GM13976 (cell line): Measurements from ENCODE around the gene PKN1.

Experiments used
- DNase-seq: peaks from one replicate; pipeline ENCODE4 v3.0.0; 2012; ENCODE audit warnings: low spot score
- in situ Hi-C: fragments of 300-500 bp; cut with MboI; formaldehyde crosslinking; loops from one replicate; pipeline ENCODE4 v1.12.0; 2022; ENCODE audit warnings: low sequenced_read_pairs, mixed read lengths, inconsistent platforms; ENCODE audit not compliant: unreplicated experiment
- TF ChIP-seq, protein P1 (sequence below): IDR thresholded peaks from 2 replicates; pipeline ENCODE4 v1.5.1; 2012; ENCODE audit warnings: borderline replicate concordance, mild to moderate bottlenecking; ENCODE audit not compliant: insufficient read depth; ENCODE audit errors: extremely low read depth, missing control alignments, control extremely low read depth

Gene PKN1

DNA sequence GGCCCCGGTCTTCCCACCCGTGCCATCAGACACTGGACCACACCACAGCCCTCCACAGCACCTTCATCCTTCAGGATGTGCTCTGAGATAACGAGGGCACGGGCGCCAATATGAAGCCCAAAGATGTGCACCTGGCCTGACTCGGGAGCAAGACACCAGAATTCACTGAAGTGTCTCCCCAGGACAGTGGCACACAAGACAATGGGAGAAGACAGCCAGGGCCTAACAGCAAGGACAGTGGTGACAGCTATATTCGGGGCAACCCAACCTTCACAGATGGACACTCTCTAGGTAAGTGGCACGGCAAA lies 21.2 kb upstream of the PKN1 start:
- in situ Hi-C loops, result no loop called here
- DNase-seq, result no peak
- TF ChIP-seq, protein P1, sequence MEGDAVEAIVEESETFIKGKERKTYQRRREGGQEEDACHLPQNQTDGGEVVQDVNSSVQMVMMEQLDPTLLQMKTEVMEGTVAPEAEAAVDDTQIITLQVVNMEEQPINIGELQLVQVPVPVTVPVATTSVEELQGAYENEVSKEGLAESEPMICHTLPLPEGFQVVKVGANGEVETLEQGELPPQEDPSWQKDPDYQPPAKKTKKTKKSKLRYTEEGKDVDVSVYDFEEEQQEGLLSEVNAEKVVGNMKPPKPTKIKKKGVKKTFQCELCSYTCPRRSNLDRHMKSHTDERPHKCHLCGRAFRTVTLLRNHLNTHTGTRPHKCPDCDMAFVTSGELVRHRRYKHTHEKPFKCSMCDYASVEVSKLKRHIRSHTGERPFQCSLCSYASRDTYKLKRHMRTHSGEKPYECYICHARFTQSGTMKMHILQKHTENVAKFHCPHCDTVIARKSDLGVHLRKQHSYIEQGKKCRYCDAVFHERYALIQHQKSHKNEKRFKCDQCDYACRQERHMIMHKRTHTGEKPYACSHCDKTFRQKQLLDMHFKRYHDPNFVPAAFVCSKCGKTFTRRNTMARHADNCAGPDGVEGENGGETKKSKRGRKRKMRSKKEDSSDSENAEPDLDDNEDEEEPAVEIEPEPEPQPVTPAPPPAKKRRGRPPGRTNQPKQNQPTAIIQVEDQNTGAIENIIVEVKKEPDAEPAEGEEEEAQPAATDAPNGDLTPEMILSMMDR, result no peak

DNA sequence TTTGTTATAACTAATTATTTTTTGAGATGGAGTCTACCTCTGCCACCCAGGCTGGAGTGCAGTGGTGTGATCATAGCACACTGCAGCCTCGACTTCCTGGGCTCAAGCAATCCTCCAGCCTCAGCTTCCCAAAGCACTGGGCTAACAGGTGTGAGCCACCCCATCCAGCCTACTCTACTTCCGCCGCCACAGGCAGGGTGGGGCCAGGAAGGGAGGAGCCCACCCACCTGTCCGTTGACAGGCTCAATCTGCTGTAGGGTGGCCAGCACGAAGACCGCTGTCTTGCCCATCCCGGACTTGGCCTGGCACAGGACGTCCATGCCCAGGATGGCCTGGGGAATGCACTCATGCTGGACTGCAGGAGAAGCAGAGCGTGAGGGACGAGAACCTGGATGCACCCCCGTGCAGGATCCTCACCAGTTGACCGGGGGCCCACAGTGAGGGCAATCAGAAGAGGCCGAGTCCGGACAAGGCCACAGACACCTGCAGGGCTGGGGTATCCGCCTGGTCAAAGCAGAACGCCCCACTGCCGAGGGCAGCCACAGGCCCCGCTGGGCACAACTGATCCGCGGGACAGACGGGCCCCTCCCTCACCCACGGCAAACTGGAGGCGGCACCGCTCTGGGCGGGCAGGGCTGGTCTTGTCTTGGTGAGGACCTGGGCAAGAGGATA lies 20.6 kb upstream of the PKN1 start:
- no peak for DNase-seq
- TF ChIP-seq, protein P1, result no peak
- in situ Hi-C loops, result no loop called here

DNA sequence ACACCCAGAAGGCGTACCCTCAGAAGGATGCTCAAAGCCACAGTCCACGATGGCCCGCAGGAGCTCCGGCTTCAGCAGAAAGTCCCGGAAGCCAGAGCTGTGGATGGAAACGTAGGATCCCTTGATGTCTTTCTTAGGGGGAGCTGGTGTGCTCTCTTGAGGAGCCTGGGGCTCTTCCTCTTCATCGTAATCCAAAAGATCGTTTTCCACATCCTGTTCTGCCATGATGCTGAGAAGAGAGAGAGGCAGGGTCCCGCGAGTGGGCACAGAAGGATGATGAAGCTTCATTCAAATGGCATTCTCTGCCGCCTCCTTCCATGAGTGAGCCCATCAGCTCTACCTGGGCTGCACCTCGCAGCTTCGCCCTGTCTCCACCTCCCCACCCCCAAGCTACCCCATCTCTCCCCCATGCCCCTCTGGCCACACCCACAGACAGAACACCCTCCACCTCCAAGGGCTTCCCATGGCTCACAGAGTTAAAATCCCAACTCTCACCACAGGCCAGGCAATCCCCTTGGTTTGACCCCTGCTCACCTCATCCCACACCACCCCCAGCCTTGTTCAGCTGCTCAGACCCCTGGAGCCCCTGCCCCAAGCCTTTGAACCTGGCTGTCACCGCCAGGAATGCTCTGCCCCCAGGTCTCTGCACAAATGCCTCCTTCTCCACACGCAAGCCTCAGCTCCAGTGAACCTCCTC lies 20.0 kb upstream of the PKN1 start:
- no peak for DNase-seq
- in situ Hi-C loops, result no loop called here
- TF ChIP-seq, protein P1, result no peak

DNA sequence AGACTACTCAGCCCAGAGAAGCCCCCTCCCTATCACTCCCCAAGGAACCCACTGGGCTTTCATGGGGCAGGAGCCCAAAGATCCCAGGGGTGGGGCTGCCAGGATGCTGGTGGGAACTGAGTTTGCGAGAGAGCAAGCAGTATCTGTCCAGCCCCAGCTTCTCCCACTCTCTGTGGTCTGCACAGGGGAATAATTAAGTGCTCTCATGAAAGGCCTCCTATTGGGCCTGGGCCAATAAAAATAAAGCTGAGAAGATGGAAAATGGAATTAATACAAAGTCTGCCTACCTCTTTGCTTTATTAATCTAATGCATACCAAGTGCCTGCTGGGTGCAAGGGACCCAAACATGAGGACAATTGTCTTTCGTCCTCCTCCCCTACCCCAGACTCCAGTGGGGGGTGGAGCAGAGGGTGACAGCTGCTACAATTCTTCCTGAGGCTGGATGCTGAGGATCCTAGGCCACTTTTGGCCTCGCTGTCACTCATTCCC lies 19.4 kb upstream of the PKN1 start:
- no peak for DNase-seq
- TF ChIP-seq, protein P1, result no peak
- in situ Hi-C loops, result no loop called here

DNA sequence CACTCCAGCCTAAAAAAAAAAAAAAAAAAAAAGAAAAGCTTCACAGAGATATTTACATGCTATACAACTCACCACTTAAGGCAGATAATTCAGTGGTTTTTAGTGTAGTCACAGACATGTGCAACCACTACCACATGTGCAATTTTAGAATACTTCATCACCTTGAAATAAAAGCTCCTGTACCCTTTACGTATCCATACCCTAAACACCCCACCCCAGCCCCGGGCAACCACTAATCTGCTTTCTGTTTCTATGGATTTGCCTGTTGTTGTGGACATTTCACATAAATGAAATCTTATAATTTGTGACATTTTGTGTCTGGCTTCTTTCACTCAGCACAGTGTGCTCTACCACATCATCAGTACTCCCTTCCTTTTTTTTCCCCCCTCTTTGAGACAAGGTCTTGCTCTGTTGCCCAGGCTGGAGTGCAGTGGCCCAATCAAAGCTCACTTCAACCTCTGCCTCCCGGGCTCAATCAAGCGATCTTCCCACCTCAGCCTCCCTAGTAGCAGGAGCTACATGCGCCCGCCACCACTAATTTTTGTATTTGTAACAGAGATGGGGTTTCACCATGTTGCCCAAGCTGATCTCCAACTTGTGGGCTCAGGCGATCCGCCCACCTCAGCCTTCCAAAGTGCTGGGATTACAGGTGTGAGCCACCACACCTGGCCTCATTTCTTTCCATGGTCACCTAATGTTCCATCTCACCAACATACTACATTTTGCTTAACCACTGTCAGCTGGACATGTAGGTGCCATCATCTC lies 18.0 kb upstream of the PKN1 start:
- in situ Hi-C loops, result no loop called here
- DNase-seq, result no peak
- TF ChIP-seq, protein P1, result no peak

DNA sequence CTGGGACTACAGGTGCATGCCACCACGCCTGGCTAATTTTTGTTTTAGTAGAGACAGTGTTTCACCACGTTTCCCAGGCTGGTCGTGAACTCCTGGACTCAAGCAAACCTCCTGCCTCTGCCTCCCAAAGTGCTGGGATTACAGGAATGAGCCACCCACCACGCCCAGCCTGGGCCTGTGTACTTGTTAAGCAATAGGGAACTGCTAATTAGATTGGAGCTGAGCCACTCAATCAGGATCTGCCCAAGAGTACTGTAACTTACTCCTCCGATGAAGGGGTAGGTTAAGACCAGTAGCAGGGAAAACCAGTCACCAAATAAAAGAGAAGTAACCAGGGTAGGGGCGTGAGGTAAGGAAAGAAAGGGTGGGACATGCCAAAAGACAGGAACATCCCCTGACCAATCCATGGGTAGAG lies 16.3 kb upstream of the PKN1 start:
- TF ChIP-seq, protein P1, result no peak
- no peak for DNase-seq

More for the DNA sequence above, 16.3 kb upstream of the PKN1 start:
- in situ Hi-C loops, result no loop called here
